HEK293T (cell line): ENCODE data around the gene CRY1.

ENCODE experiments used
- BHLHE40 ChIP-seq: fragments of 450-650 bp; IDR thresholded peaks from 2 replicates; pipeline ENCODE4 v1.6.1; 2016; ENCODE audit warnings: mild to moderate bottlenecking, moderate library complexity, borderline replicate concordance
- FOXA1 ChIP-seq: fragments of 450-650 bp; IDR thresholded peaks from 2 replicates; pipeline ENCODE4 v1.6.1; 2016; ENCODE audit warnings: mild to moderate bottlenecking
- FOXK2 ChIP-seq: fragments of 450-650 bp; IDR thresholded peaks from 2 replicates; pipeline ENCODE4 v1.6.1; 2016; ENCODE audit warnings: mild to moderate bottlenecking
- FOXM1 ChIP-seq: fragments of 450-650 bp; IDR thresholded peaks from 2 replicates; pipeline ENCODE4 v1.6.1; 2017; ENCODE audit warnings: mild to moderate bottlenecking, borderline replicate concordance
- HDGF ChIP-seq: fragments of 450-650 bp; IDR thresholded peaks from 2 replicates; pipeline ENCODE4 v1.6.1; 2017; ENCODE audit warnings: antibody characterized with exemption, borderline replicate concordance
- NFRKB ChIP-seq: fragments of 450-650 bp; IDR thresholded peaks from 2 replicates; pipeline ENCODE4 v1.6.1; 2016; ENCODE audit warnings: mild to moderate bottlenecking, moderate library complexity
- SP1 ChIP-seq: fragments of 450-650 bp; IDR thresholded peaks from 2 replicates; pipeline ENCODE4 v1.6.1; 2017
- SUZ12 ChIP-seq: fragments of 450-650 bp; IDR thresholded peaks from 2 replicates; pipeline ENCODE4 v1.6.1; 2016; ENCODE audit warnings: mild to moderate bottlenecking
- TARDBP ChIP-seq: fragments of 450-650 bp; IDR thresholded peaks from 2 replicates; pipeline ENCODE4 v1.6.1; 2016
- ZNF384 ChIP-seq: fragments of 450-650 bp; IDR thresholded peaks from 2 replicates; pipeline ENCODE4 v1.6.1; 2016

GRCh38 chr12:106975993-106976658, 117.2 kb downstream of the CRY1 start:
- TF ChIP-seq FOXA1 (no peak), ZNF384 (no peak), TARDBP (no peak), BHLHE40 (no peak), SP1 (no peak), SUZ12 (no peak), FOXK2 (no peak), FOXM1 (no peak), NFRKB (no peak), HDGF (no peak)
